HG03066 (cell line): Measurements from ENCODE around the gene IFT74.
"Not testable (repeated sequence)": the region's sequence is repeated elsewhere in the genome, so short reads cannot be mapped to it uniquely, and the experiment has no call there.

Experiments
- ATAC-seq: cut with Tn5 transposase; IDR thresholded peaks from one replicate; pipeline ENCODE4 v1.9.1; 2021; ENCODE audit warnings: low read depth; ENCODE audit not compliant: unreplicated experiment

IFT74 gene

GRCh38 chr9:27065288-27065687 lies 109.1 kb downstream of the IFT74 start:
- ATAC-seq, result no peak

DNA sequence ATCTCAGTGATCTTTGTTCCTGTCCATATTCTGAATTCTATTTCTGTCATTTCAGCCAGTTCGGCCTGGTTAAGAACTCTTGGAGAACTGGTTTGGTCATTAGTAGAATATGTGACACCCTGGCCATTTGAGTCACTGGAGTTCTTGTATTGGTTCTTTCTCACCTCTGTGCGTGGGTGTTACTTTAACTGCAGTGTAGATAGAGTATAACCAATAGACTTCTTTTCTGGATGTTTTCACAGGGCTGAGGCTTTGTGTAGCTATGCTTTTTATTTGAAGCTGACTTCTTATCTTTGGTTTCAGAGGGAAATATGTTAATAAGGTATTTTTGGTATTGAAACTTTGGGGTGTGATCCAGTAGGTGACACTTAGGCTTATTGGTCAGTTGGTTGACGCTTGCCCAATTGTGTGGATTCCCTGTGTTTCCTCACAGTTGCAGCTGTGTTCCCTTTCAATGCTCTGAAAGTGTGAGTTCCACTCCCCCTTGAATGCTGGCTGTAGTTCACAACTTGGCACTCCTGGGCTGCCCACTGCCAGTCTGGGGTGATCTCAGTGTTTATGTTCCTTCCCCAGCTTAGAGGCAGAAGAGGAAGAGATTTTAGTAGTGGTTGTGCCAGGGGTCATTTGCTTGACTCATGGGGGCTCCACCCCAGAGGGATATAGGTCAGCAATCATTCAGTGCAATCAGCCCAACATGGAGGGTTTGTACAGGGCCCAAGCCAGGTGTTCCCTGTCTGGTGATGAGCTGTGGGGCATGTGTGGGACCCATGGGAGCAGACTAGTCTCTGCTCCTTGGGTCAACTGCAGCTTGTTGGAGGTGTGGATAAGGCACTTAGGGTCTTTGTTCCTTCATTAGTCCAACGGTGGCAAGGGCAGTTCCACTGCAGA lies 117.9 kb downstream of the IFT74 start:
- ATAC-seq, result no peak

DNA sequence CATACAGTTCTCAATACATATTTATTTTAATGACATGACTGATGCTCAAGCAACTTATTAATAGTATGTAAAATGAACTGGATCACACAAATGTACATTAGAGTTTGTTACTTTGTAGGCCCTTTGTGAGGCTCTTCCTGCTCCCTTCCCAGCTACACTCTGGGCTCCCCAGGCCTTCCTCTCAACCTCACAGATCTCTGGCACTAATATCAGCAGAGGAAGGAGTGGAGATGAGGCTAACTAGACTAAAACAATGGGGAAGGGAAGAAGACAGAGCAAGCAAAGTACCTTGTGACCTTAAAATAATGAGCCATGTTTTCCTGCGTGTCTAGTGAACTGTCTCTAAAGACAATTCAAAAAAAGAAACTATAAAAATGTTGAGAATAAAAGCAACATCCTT lies 122.5 kb downstream of the IFT74 start:
- no peak for ATAC-seq

DNA sequence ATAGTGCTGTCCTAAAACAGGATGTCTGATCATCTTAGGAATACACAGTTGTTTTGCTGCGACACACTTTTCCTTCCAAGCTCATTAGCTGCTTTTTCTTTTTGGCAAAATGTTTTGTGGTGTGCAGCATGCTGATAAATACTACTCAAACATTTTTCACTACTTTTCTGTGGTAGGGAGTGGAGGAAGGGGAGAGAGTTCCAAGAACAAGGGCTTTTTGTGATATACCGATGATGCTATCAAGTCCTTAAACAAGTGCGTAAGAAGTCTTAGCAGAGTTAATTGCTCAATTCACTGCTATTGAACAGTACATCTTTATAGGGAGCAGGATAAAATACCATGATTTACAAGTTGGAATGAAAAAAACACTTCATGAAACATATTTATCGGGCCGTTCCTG lies 129.2 kb downstream of the IFT74 start:
- ATAC-seq, result no peak

DNA sequence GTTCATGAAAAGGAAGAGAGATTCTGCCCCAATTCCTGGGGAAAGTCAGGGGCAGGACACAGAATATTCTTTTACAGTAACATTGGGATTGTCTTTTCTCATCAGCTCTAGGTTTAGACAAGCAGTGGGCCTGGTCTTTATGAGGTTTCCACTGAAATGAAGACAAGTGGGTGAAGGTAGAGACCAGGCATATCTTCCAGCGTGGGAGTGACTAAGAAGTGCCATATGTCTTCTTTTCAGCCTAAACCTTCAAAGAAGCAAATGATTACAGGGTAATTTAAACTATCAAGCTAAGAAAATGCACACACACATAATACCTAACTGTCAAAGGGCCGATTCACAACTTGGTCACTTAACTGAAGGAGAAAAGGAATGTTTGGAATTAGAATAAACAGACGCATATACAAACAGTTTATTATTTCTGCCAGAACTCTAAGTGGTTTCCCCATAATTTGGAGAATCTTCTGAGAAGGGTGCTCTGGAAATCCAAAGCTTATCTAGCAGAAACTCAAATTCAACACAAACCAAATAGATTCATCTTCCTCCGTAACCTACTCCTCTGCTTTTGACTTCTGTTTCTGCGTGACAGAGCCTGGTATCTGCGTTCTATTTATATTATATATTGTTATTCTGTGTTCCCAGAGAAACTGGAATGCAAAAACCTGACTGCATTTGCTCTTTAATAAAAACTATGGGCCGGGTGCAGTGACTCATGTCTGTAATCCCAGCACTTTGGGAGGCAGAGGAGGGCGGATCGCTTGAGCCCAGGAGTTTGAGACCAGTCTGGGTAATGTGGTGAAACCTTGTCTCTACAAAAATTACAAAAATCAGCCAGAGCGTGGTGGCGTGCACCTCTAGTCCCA lies 130.8 kb downstream of the IFT74 start:
- no peak for ATAC-seq

DNA sequence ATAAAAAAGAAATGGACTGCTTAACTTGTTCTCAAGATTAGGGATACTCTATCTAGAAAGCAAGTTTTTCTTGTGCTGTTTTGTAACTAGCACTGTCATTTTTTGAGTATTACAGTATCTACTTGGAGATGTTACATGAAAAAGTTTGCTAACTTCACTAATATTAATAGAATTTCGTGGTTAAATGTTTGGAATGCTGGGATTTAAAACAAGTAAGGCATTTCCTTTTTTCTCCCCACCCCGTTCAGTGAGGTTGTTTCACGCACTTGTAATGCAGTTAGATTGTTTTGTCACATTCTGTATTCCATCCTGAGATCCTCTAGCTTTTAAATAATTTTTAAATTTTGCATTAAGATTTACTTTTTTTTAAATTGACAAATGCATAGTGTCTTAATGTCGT lies 132.8 kb downstream of the IFT74 start:
- ATAC-seq, result no peak

DNA sequence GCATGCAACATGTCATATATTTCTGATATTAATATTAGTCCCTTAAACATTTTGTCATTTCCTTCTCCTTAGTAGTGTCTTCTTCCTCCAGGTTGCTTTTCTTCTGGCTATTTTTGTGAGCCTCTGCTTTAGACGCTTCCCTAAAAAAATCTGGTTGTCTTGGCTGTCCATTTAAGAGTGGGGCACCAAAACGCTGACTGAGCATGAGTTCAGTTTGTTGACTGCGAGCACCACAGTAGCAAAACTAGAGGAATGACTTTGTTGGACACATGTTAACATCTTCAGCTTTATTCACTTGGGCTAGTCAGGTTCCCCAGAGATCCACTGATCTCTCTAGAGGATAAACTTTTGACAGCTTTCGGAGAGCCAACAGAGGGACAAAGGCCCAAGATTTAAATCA lies 133.5 kb downstream of the IFT74 start:
- no peak for ATAC-seq

- no peak for ATAC-seq
These were observed 134.0 kb downstream of the IFT74 start for GRCh38 chr9:27090231-27090630.

DNA sequence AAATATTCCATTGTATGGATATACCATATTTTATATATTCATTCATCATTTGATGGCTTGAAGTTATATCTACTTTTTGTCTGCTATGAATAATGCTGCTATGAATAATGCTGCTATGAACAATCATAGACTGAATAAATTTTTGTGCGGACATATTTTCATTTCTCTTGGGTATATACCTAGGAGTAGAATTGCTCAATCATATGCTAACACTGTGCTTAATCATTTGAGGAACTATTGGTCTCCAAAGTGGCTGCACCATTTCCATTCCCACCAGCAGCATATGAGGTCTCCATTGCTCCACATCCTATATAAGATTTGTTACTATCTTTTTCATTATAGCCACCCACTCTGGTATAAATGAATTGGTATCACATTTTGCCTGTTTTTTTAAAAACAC lies 134.5 kb downstream of the IFT74 start:
- ATAC-seq, result no peak

GRCh38 chr9:27092496-27092895 lies 136.3 kb downstream of the IFT74 start:
- not testable (repeated sequence) for ATAC-seq

GRCh38 chr9:27093384-27094067 lies 137.3 kb downstream of the IFT74 start:
- not testable (repeated sequence) for ATAC-seq

DNA sequence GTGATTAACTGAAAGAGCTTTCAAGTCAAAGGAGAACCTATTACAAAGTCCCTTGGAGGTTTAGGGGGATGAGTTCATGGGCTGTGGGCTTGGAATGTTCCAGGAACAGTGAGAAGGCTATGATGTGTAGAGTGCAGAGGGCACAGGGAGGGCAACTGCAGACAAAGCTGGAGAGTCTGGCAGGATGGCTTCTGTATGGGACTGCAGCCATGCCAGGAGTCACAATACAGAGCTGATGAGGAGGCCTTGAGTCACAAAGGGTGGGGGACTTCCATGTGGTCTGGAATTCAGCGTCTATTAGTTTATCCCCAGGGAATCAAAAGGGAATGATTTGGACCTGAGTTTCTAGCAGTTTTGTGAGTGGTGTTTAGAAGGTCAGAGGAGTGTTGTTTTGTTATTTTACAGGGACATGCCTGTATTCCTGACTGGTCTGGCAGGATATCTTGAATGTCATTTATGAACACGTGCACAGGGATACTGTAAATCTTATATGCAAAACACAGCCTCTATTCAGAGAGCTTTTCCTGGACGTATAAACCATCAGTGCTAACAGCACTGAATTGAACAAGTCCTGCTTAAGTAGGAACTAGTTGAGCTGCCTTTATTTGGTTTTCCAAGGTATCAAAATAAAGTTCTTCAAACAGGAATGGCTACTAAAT lies 138.6 kb downstream of the IFT74 start:
- no peak for ATAC-seq

GRCh38 chr9:27107241-27107640 lies 151.0 kb downstream of the IFT74 start:
- ATAC-seq, result no peak

- ATAC-seq, result no peak
These were observed 152.8 kb downstream of the IFT74 start, which contains the start of gene TEK for GRCh38 chr9:27108981-27109541. TSS of gene TEK (plus strand) at chr9:27109225. CDS start at chr9:27109591, 366 bp downstream.

GRCh38 chr9:27109621-27110020 lies 153.4 kb downstream of the IFT74 start:
- no peak for ATAC-seq

- ATAC-seq, result no peak
These were observed 154.0 kb downstream of the IFT74 start for GRCh38 chr9:27110181-27110580.

GRCh38 chr9:27112235-27112634 lies 156.0 kb downstream of the IFT74 start:
- ATAC-seq, result no peak
